ENCODE data around the gene FOXP2. TPM values are rescaled to one million over a fixed set of nuclear protein-coding genes. Genes with fewer than 3 reads are reported as not detected.

FOXP2 gene
- total and polyA plus RNA-seq, 2 of the 13 experiments (the other 11 are each of a cell fraction or from before 2014, with no cell fraction given) = 0.90 TPM; not detected in 1

DNA sequence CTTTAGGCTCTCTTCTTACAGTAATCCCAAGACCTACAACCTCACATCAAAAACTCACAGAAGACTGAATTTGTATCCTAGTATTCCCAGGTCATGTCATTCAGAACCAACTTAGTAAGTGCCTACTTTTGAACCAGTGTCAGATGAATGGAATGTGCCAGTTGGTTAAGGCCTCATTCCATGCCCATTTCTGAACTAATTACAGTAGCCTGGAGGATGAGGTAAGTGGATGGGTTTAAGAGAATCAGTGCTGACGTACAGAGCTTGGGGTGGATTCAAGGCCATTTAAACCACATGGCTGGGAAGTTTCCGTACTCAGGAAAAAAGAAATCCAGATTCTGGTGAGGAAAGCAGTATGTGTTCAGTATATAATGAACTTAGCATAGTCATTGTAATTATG lies 21.9 kb upstream of the FOXP2 start (continued):
- TF ChIP-seq, protein P1, sequence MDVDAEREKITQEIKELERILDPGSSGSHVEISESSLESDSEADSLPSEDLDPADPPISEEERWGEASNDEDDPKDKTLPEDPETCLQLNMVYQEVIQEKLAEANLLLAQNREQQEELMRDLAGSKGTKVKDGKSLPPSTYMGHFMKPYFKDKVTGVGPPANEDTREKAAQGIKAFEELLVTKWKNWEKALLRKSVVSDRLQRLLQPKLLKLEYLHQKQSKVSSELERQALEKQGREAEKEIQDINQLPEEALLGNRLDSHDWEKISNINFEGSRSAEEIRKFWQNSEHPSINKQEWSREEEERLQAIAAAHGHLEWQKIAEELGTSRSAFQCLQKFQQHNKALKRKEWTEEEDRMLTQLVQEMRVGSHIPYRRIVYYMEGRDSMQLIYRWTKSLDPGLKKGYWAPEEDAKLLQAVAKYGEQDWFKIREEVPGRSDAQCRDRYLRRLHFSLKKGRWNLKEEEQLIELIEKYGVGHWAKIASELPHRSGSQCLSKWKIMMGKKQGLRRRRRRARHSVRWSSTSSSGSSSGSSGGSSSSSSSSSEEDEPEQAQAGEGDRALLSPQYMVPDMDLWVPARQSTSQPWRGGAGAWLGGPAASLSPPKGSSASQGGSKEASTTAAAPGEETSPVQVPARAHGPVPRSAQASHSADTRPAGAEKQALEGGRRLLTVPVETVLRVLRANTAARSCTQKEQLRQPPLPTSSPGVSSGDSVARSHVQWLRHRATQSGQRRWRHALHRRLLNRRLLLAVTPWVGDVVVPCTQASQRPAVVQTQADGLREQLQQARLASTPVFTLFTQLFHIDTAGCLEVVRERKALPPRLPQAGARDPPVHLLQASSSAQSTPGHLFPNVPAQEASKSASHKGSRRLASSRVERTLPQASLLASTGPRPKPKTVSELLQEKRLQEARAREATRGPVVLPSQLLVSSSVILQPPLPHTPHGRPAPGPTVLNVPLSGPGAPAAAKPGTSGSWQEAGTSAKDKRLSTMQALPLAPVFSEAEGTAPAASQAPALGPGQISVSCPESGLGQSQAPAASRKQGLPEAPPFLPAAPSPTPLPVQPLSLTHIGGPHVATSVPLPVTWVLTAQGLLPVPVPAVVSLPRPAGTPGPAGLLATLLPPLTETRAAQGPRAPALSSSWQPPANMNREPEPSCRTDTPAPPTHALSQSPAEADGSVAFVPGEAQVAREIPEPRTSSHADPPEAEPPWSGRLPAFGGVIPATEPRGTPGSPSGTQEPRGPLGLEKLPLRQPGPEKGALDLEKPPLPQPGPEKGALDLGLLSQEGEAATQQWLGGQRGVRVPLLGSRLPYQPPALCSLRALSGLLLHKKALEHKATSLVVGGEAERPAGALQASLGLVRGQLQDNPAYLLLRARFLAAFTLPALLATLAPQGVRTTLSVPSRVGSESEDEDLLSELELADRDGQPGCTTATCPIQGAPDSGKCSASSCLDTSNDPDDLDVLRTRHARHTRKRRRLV (CRISPR knock-in tag; IDR thresholded peaks at IDR 0.05) = no peak

DNA sequence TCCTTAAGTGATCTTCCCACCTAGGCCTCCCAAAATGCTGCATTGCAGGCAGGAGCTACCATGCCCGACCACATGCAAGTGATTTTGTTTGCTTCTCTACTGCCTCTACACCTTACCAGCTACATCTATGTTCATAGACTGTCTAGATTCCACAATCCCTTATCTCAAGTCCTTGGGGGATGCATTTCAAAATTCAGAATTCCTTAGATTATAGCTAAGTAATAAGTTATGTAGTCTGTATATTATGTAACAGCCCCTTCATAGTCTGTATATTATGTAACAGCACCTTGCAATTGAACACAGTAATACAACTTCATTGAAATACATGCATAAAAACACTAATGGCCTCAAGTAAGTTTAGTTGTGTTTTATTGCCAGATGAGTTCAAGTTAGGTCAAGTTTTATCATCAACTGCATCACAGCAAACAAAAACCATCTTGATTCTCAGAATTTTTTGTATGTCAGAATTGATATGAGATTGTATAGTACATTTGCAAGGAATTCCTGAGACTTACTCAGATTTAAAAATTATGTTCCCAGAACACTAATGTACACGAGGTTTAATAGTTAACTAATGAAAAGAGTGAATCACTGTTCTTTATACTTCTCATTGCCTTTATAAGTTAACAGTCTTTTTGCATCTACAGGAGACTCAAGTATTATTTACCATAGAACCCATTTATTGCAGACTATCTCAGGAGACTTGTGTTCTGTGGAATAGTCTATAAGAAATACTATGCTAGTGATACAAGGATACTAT lies 11.6 kb upstream of the FOXP2 start:
- in situ Hi-C loops (cut with HindIII; ENCODE audit: extremely low pct_ligation_motif_present, low pct_unique_long_range_greater_than_20kb) = loop anchor here (25.0 kb wide), 1 partner anchor 316 kb away; no protein-coding TSS in a partner anchor

More for the DNA sequence above, 11.6 kb upstream of the FOXP2 start:
- H3K79me2 ChIP-seq (ENCODE audit: insufficient read depth, low read length) = no peaks in the 10 kb centered on the region
- H3K27ac ChIP-seq (ENCODE audit: extremely low read length, insufficient read depth, low read length) = no peak overlapping the region
- intact Hi-C loops (cut with micrococcal nuclease; ENCODE audit: unreplicated experiment) = no loop called here
- 0% methylated on average over 2 of the region's 2 CpGs for WGBS (ENCODE audit: low lambda C conversion rate)
- no peak for ATAC-seq
- no peak for DNase-seq (ENCODE audit: low spot score)
- ChIA-PET CTCF (ENCODE audit: low intra/inter-chr PET ratio, low total read pairs) (no interaction called here), POLR2A (no interaction called here)
- H2AFZ ChIP-seq (ENCODE audit: low read length) = no peak overlapping the region
- no peak for TF ChIP-seq SMAD3 (CRISPR knock-in tag; IDR thresholded peaks at IDR 0.05)
- H3K9ac ChIP-seq (ENCODE audit: insufficient read depth, low read depth, low read length) = no peak overlapping the region
- H3K27me3 ChIP-seq (ENCODE audit: control insufficient read depth in 1 of 2, insufficient read depth in 2 of 2, low read length in 2 of 2) = no peaks in the 10 kb centered on the region
- H3K9me3 ChIP-seq (ENCODE audit: low read length) = no peaks in the 10 kb centered on the region
- BruUV-seq (replicated peaks) = no TSS peak
- no peaks in the 10 kb centered on the region for H3K36me3 ChIP-seq (replicated peaks in 1 of 2; ENCODE audit: control insufficient read depth in 1 of 2, insufficient read depth in 2 of 2, low read length in 2 of 2)
- no peaks in the 10 kb centered on the region for H3K4me1 ChIP-seq (ENCODE audit: insufficient read depth, low read length)
- no peak overlapping the region for H3K4me3 ChIP-seq (replicated peaks in 1 of 3; ENCODE audit: insufficient read depth in 1 of 3, low read depth in 2 of 3, low read length in 3 of 3)
- no peak for FAIRE-seq
- no peaks in the 10 kb centered on the region for H4K20me1 ChIP-seq (ENCODE audit: insufficient read depth, low read length)
- no peak overlapping the region for H3K4me2 ChIP-seq (ENCODE audit: low read depth, low read length)
